Superior temporal gyrus (tissue), 1 donor: ENCODE results near the gene SLC41A3.

ENCODE experiments used
- DNase-seq: peaks from one replicate; pipeline ENCODE4 v3.0.0-alpha.2; 2016; ENCODE audit errors: extremely low spot score

The SLC41A3 gene

DNA sequence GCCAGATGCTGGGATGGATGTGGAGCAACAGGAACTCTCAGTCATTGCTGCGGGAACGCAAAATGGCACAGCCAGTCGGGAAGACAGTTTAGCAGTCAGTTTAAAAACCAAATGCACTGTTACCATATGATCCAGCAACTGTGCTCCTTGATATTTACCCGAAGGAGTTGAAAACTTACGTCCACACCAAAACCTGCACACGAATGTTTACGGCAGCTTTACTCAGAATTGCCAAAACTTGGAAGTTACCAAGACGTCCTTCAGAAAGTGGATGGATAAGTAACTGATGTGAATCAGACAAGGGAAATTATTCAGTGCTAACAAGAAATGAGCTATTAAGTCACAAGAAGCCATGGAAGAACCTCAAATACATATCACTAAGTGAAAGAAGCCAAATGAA, 36.1 kb upstream of the SLC41A3 start:
- DNase-seq: no peak

DNA sequence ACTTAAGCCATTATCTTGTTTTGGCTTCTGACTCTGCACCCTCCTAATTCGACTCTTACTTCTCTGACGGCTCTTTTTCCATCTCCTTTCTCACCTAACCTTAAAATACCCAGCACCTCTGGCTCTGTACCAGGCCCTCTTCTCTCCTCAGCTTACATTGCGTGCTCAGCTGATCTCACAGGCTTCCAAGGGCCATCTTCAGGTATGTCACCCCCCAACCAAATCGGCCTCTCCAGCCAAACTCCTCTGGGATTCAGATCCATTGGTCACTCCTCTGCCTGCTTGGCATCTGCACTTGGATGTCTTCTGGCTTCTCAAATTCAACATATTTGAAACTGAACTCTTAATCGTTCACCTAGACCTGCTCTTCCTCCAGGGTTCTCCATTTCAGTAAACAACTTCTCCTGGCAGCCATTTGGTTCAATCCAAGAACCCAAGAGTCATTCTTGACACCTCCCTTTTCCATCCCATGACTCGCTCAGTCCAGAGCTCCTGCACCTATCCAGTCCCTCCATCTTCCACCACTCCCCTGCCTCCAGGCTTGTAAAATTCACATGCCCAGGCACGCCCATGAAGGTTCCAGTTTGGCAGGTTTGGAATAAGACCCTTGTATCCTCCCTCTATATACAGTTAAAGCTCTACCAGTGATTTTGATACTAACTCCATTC, 35.2 kb upstream of the SLC41A3 start:
- DNase-seq: no peak

DNA sequence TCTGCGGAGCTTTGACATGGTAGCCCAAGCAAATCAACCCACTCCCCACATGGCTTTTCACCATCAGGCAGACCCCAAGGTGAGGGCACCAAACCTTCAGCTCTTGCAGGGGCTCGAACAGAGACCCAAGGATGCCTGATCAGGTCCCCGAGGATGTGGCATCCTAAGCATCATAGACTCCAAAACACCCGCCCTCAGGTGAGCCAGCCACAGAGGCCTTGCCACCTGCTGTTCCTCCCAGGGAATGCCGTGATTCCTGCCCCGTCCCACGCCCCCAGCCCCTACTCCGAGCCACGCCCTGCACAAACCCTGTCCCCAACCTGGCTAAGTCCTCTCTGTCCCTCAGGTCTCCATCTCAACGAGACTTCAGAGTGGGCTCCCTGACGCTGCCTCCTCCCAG, 34.7 kb upstream of the SLC41A3 start:
- no peak for DNase-seq

DNA sequence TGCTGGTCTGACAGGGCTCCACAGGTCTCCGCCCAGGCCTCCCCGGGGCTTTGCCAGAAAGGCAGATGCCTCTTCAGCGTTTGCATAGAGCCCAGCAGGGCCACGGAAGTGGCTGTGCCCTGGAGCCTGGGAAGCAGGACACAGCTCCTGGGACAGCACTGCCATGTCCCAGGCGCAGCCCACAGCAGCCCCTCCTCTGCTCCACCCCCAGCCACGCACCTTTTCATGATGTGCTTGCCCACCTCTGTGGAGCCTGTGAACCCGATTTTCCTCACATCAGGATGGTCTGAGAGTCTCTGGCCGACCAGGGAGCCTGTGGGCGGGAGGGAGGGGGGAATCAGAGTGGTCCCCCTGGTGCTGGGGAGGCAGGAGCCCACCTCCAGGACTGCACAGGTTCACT, 33.9 kb upstream of the SLC41A3 start:
- no peak for DNase-seq

DNA sequence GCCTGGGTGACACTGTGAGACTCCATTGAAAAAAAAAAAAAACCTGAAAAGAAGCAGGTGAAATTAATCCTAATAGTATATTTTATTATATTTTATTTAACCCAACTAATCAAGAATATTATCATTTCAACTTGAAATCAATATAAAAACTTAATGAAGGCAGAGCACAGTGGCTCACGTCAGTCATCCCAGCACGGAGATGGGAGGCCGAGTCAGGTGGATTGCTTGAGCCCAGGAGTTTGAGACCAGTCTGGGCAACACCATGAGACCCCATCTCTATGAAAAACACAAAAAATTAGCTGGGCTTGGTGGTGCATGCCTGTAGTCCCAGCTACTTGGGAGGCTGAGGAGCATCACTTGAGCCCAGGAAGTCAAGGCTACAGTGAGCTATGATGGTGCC, 33.3 kb upstream of the SLC41A3 start:
- DNase-seq: no peak

DNA sequence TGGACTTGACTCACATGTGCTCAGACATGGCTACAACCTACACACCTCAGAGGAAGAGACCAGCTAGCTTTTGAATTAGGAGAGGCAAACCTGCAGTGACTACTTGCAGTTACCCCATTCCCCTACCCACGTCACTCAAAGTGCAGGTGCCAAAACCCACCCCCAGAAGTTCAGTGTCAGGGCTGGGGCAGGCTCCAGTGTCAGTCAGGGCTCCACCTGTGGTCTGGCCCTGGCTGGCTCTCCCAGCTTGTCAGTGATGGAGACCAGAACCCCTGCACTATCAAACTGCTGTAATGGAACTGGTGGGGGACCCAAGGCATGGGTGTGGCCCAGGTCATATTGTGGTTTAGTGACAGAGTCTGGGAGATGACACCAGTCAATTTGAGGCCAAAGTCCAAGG, 32.6 kb upstream of the SLC41A3 start:
- no peak for DNase-seq

DNA sequence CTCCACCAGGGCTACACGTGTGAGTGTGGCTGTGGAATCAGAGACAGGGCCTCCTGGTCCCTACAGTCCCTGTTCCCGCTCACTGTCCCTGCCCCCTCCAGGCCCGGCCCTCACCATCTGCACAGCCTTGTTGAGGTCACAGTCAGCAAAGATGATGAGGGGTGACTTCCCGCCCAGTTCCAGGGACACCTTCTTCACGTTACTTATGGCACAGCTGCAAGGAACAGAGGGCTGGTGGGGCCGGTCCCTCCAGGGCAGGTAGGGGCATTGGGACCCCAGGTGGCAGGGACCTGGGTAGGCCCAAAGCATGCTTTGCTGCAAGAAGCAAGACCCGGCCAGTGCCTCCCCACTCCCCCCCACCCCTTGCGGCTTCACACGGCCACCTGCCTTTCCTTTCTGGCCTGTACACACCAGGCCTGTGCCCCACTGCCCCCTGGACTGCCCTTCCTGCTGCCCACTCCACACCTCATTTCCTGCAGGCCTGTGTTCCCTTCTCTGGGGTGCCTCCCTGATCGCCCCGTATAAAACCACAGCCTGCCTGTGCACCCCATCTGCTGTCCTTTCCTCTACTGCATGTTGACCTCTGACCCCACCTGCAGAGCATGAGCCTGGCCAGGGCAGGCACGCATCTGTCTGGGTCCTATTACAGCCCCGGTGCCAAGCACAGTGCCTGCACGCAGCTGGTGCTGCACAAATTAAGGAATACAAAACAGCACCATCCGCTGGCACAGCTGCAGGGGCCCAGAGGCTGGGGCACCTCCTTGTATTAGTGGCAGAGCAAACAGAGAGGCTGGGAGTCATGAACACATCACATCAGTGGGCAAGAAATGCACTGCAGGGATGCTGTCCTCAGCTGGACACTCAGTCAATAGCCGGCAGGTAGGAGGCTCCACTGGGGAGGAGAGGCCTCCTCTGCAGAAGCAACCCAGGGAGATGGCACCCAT, 30.8 kb upstream of the SLC41A3 start:
- DNase-seq: no peak

DNA sequence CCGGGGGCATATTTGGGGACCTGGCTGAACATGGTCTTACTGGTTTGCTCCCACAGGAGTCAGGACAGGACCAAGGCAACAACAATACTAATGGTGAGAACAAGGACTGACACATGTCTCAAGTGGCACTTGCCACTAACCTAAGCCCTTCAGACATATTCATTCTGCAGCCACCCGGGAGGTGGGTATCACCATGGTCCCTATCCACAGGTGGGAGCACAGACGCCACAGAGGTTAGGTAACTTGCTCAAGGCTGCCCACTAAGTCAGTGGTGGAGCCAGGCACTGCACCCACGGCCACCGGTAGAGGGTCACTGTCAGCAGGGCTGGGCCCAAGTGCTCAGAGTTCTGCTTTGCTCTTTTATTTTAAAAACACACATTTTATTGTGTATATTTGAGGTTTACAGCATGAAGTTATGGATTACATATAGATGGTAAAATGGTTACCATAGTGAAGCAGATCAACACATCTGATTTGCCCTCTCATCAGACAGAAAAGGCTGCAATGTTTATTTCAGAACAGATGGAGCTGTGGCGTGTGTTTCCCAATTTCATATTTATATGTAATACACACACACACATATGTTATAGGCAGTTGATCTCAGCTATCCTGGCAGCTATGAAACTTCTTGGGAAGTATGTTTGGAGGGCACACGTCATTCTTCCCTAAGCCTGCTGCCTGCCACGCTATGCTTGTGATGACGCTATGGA, 30.0 kb upstream of the SLC41A3 start:
- DNase-seq: no peak

DNA sequence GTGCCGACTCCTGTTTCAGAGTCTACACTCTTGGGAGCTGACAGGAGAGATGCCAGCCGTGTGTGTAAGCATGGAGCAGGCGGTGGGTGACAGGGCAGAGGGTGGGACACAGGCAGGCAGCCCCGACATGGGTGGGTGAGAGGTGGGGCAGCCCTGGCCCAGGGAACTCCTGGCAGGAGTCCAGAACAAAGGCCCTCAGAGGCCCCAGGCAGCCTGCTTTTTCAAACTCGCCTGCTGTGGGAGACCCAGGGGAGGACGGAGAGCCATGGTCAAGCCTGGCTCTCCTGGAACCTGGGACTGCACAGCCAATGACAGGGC, 29.3 kb upstream of the SLC41A3 start:
- no peak for DNase-seq

DNA sequence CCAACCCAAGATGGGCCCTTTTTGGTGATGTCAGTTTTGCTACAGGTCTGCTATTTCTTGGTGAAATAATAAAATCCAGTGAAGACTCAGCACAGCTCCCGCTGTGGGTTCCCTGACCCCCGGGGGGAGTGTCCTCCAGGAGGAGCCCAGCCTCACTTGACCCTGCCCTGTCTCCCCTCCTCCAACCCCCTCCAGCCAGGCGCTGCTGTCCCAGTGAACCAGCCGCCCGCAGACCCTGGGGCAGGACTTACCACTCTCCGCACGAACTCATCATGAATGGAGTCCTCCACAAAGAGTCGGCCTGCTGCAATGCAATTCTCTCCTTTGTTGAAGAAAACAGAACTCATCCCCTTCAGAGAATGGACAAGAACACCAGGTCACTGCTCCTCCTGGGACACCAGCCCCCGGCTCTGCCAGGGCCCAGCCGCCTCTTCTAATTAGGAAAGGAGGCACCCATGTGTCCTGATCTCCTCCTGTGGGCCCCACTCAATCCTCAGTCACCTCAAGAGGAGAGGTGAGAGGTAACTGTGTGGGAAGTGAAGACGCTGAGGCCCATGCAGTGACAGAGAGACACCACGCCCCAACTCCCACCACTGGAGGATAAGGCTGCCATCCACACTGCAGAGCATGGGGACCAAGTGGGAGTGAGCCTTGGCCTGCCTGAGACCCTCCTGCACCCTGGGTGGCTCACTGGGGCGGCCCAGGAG, 28.8 kb upstream of the SLC41A3 start:
- no peak for DNase-seq

DNA sequence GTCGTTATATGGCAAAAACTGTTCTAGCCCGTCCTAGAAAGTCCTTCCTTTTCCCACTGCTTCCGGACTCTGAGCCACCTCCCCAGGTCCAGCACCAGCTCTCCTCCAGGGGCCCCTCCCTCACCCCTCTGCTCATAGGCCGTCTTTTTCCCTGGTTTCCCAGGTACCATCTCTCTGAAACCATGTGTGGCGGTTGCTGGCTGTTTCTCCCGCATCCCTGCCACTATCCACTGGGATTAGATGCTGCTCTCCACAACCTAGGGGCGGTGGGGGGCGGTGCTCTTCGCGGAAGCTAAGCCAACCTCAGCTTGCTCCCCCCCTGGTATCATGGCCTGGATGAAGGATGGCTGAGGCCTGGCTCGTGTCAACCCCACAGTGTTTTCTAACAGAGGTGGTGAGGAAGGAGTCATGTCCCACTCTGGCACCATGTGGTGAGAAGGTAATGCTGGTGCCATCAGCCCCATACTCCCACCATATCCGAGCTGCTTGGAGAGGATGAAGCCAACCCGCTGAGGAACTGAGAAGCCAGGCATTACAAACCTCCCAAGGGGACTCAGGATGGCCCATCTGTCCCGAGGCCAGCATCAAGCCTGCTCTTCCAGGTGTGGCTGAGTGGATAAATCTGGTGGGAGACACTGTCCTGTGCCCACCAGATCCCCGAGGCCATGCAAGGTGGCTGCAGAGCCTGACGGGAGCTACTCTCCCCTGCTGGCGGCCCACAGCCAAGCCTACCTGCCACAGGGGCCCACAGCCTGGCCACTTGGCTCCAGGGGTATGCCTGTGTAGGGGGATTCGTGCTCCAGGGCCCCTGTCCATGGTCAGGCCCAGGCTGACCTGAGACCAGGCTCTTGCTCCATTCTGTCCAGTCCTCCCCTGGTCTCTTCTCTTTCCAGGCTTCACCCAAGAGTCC, 27.9 kb upstream of the SLC41A3 start:
- DNase-seq: no peak

DNA sequence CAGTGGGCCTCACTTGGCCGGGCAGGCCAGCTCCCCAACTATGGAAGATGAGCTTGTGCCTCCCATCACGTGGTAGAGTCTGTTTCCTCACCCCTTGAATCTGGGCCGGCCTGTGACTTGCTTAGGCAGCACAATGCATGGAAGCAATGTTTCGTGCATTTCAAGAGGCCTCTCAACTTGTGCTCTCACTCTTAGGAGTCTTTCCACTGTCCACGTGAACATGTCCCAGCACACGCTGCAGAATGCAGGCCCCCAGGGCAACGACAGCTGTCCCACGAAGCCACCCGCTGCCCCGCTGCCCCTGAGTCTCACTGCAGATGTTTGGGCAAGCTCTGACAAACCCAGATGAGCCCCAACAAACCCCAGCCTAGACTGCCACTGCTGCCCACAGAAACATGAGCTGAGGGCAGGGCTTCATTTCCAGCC, 27.2 kb upstream of the SLC41A3 start:
- DNase-seq: no peak

DNA sequence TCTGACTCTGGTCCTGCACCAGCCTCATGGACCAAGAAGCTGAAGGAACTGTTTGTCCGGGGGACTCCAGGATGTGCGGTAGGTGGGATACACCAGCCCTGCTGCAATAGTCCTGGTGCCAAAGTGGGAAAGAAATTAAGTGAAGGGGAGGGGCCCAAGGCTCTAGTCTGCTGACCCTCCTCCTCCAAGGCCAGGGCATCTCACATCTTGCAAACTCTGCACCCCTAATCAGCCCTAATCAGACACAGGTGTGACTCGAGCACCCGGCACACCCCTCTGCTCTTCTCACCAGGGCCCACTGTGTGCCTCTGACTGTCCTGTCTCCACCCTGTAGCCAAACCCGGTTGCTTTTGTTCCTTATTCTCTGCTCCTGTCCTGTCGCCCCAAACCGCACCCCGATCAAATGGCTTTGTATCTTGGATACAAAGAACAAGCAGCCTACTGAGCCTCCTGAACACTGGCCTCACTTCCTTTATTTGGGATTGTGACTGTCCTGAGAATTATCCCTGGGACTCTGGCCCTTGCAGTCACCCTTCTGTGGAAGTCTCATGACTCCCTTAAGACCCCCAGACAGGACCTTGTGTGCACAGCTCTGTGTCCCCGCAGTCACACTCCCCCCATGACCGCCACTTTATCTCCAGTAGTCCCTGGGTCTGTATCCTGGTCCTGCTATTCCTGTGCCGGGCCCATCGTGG, 26.7 kb upstream of the SLC41A3 start:
- DNase-seq: no peak

DNA sequence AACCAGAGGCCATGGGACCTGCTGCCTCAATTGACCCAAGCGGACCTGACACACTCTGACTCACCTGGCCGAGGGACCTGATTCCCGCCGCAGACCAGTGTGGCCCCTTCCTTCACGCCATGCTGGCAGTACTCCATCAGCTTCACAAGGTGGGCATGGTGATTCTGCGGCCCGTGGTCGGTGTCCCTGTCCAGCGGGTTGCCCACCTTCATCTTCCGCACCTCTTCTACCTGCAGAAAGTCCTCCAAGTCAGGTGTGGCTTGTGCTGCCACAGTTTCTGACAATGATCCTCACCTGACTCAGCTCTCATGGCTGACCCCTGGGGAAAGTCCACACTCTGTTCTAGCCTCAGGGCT, 25.9 kb upstream of the SLC41A3 start:
- DNase-seq: no peak

DNA sequence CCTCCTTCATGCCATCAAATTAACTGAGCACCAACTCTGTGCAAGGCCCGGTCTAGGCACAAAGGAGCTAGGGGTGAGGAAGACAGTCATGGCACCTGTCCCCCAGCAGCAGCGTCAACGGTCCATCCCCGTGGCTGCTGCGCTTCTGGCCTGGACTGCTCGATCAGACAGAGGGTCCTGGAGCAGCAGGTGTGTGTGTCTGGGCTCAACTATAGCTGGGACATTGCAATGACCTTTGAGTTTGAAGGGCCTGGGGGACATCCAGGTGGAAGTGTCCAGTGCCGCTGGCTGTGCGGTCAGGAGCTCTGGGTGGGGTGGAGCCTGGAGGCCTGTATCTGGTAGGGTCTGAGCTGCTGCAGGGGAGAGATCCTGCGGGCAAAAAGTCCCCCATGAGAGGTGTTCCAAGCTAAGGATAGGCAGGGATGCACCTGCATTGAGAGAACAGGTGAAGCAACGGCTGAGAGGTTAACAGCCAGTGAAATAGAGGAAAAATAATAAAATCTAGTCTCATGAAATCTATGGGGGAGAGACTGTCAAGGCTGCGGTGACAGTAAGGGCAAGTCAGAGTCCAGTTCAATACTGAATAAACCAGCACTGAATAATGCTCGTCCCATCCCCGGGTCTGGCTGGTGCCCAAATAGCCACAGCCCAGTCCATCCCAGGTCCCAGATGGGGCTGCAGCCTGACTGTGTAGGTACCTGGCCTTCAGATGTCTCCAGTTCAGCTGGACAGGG, 25.4 kb upstream of the SLC41A3 start:
- no peak for DNase-seq

DNA sequence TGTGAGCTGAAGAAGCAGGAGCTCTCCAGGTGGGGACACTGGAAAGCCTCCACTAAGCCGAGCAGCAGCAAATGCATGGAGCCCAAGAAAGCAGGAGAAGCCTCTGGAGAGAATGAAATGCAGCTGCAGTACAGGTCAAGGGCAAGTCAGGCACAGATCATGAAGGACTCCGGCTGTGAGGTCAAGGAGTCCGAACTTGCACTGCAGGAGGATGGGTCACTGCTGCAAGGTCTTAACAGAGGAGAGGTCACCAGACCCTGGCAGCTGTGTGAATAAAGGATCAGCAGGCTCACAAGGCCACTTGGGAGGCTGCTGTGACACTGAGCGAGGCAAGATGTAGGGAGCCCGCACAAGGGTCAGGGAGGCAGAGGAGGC, 24.7 kb upstream of the SLC41A3 start:
- no peak for DNase-seq

DNA sequence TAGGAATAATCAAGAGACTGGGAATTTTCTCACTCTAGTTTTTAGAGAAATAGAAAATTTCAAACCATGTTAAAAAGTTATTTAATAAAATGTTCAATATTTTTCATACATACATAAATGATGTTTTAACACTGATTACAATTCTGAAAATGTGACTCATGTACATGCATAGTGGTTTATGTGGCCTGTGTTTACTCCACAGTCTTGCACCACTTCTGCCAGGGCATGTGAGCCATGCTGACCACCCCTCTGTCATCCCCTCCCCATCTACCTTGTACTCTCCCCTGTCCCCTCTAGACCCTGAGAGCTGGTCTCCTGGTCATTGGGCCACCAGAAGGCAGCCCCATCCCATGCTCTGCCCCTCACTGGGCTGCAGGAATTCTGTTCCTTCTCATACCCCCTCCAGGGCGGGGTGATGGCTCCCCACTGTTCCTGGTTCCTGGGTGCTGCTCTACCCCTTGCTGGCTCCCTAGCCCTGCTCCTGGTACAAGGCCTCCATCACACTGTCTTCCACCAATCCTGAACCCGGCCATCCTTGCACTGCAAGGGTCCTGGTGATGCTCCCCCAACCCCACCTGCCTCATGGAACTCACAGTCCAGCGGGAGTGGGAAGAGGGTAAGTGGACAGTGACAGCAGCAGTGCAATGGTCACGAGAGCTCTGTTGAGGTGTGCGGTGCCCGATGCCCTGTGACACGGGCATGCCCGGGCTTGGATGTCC, 24.2 kb upstream of the SLC41A3 start:
- no peak for DNase-seq

DNA sequence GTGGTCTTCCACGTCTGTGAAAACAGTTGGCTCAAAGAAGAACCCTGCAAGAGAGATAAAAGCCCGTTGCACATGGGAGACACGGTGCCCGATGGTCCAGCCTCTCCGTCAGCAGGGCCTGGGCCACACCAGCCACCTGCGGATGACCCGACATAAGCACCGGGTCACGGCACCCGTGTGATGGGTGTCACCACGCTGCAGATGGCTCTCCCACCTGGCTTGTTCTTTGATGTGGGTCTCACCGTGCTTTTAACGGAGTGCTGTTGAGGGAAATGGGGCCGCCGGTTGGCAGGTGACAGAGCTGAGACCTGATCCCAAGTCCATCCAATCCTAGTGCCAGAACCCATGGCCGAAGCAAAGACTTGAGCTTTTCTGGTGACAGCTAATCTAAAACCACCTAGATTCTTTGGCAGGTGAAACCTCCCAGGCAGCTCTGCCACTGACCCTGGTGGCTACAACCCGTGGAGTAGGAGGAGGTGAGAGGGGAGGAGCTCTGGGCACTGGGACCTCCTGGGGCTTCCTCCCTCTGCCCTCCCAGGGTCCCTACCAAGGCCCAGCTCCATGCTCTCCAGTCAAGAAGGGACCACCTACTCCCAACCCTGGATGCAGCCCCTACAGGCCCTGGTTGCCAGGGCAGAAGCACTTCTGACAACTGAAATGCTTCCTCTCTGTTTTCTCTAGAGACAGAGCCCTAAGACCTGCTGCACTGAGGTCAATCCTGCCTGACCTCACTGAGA, 23.4 kb upstream of the SLC41A3 start:
- no peak for DNase-seq
